OCI-LY1 (cell line): ENCODE data around the gene ALG5.

Experiments
- H2AFZ ChIP-seq: fragments of 200-600 bp; sonication (generic), shearing (Covaris generic); 2 replicates; pipeline ENCODE4 v1.6.0; 2014; ENCODE audit warnings: antibody characterized with exemption, mild to moderate bottlenecking, low read length
- H3F3A ChIP-seq: fragments of 200-600 bp; sonication (generic), shearing (Covaris generic); 2 replicates; pipeline ENCODE4 v1.6.0; 2014; ENCODE audit warnings: mild to moderate bottlenecking, antibody characterized with exemption, low read length, moderate library complexity; ENCODE audit not compliant: insufficient read depth
- H3K27ac ChIP-seq: fragments of 200-600 bp; sonication (generic); 2 replicates; pipeline ENCODE4 v1.5.1; 2014; ENCODE audit warnings: low read length, mixed run types, mild to moderate bottlenecking, low read depth; ENCODE audit not compliant: poor library complexity, severe bottlenecking
- H3K27me3 ChIP-seq: fragments of 200-600 bp; sonication (generic); 2 replicates; pipeline ENCODE4 v1.6.0; 2014; ENCODE audit warnings: antibody characterized with exemption, mild to moderate bottlenecking, low read length, moderate library complexity; ENCODE audit not compliant: insufficient read depth
- H3K36me3 ChIP-seq: fragments of 200-600 bp; sonication (generic); 2 replicates; pipeline ENCODE4 v1.6.1; 2014; ENCODE audit warnings: mild to moderate bottlenecking, antibody characterized with exemption, low read length, moderate library complexity, mixed read lengths; ENCODE audit not compliant: insufficient read depth
- H3K4me1 ChIP-seq: fragments of 200-600 bp; sonication (generic); 2 replicates; pipeline ENCODE4 v1.5.1; 2014; ENCODE audit warnings: mild to moderate bottlenecking, low read length, moderate library complexity; ENCODE audit not compliant: insufficient read depth, severe bottlenecking
- H3K4me2 ChIP-seq: fragments of 200-600 bp; sonication (generic), shearing (Covaris generic); 2 replicates; pipeline ENCODE4 v1.6.1; 2014; ENCODE audit warnings: low read length
- H3K4me3 ChIP-seq: fragments of 200-600 bp; sonication (generic); 2 replicates; pipeline ENCODE4 v1.5.1; 2014; ENCODE audit warnings: low read length, low read depth, mild to moderate bottlenecking, mixed read lengths; ENCODE audit not compliant: poor library complexity, severe bottlenecking
- H3K79me2 ChIP-seq: fragments of 200-600 bp; shearing (Covaris generic); 2 replicates; pipeline ENCODE4 v1.6.1; 2016; ENCODE audit warnings: mixed run types, low read length, mixed read lengths; ENCODE audit not compliant: insufficient read depth
- H3K9ac ChIP-seq: fragments of 200-600 bp; sonication (generic), shearing (Covaris generic); 2 replicates; pipeline ENCODE4 v1.6.1; 2014; ENCODE audit warnings: mild to moderate bottlenecking, low read length, mixed read lengths
- H3K9me2 ChIP-seq: fragments of 200-600 bp; sonication (generic), shearing (Covaris generic); 2 replicates; pipeline ENCODE4 v1.6.1; 2014; ENCODE audit warnings: low read depth, mild to moderate bottlenecking, low read length, mixed read lengths
- H3K9me3 ChIP-seq: fragments of 200-600 bp; shearing (Covaris generic); 2 replicates; pipeline ENCODE4 v1.6.1; 2014; ENCODE audit warnings: low read length, mixed read lengths
- H4K20me1 ChIP-seq: fragments of 200-600 bp; sonication (generic), shearing (Covaris generic); 2 replicates; pipeline ENCODE4 v1.6.0; 2016; ENCODE audit warnings: mild to moderate bottlenecking, low read length; ENCODE audit not compliant: insufficient read depth
- CTCF ChIP-seq: fragments of 200-600 bp; sonication (generic), shearing (Covaris generic); IDR thresholded peaks from 2 replicates; pipeline ENCODE4 v1.5.1; 2017; ENCODE audit warnings: mild to moderate bottlenecking, antibody characterized with exemption, low read length, moderate library complexity, mixed read lengths
- EZH2 ChIP-seq: fragments of 200-600 bp; sonication (generic), shearing (Covaris generic); IDR thresholded peaks from 2 replicates; pipeline ENCODE4 v1.8.0; 2017; ENCODE audit warnings: borderline replicate concordance, mixed run types, mild to moderate bottlenecking, antibody characterized with exemption, low read length, moderate library complexity, mixed read lengths

ALG5 gene

GRCh38 chr13:36907266-36907665, 91.9 kb downstream of the ALG5 start:
- no peaks in the 10 kb centered on the region for H4K20me1 ChIP-seq
- H3K9ac ChIP-seq, result no peak overlapping the region
- H3K27ac ChIP-seq, result no peak overlapping the region
- no peaks in the 10 kb centered on the region for H3K36me3 ChIP-seq
- H3K4me2 ChIP-seq, result no peak overlapping the region
- H3K9me3 ChIP-seq, result no peaks in the 10 kb centered on the region
- H2AFZ ChIP-seq, result no peak overlapping the region
- no peaks in the 10 kb centered on the region for H3K79me2 ChIP-seq
- no peaks in the 10 kb centered on the region for H3K9me2 ChIP-seq
- H3K4me3 ChIP-seq, result no peak overlapping the region
- no peak for TF ChIP-seq EZH2
- TF ChIP-seq CTCF, result no peak
- H3K4me1 ChIP-seq, result no peaks in the 10 kb centered on the region
- H3K27me3 ChIP-seq, result no peaks in the 10 kb centered on the region
- H3F3A ChIP-seq, result no peaks in the 10 kb centered on the region

GRCh38 chr13:36905944-36906343, 93.2 kb downstream of the ALG5 start:
- Histone ChIP-seq H3K9me2 (no peaks in the 10 kb centered on the region), H3K27ac (no peak overlapping the region), H3K79me2 (no peaks in the 10 kb centered on the region), H3F3A (no peaks in the 10 kb centered on the region), H4K20me1 (no peaks in the 10 kb centered on the region), H3K36me3 (no peaks in the 10 kb centered on the region), H3K4me1 (no peaks in the 10 kb centered on the region), H3K9ac (no peak overlapping the region), H3K4me2 (no peak overlapping the region), H3K9me3 (no peaks in the 10 kb centered on the region), H3K4me3 (no peak overlapping the region), H3K27me3 (no peaks in the 10 kb centered on the region), H2AFZ (no peak overlapping the region)
- TF ChIP-seq EZH2 (no peak), CTCF (no peak)

- Histone ChIP-seq H3K9ac (no peak overlapping the region), H3K4me1 (no peaks in the 10 kb centered on the region), H3K4me2 (no peak overlapping the region), H3K27me3 (no peaks in the 10 kb centered on the region), H3F3A (no peaks in the 10 kb centered on the region), H3K4me3 (no peak overlapping the region), H2AFZ (no peak overlapping the region), H3K27ac (no peak overlapping the region), H3K36me3 (no peaks in the 10 kb centered on the region), H4K20me1 (no peaks in the 10 kb centered on the region), H3K9me2 (no peaks in the 10 kb centered on the region), H3K79me2 (no peaks in the 10 kb centered on the region), H3K9me3 (no peaks in the 10 kb centered on the region)
- TF ChIP-seq CTCF, result no peak
- TF ChIP-seq EZH2, result no peak
Observed at GRCh38 chr13:36903925-36904595, 95.1 kb downstream of the ALG5 start.
